MCF 10A (cell line): ENCODE results near the gene KCNMB3. TPM values are rescaled to one million over a fixed set of nuclear protein-coding genes. Genes with fewer than 3 reads are reported as not detected.

ENCODE experiments used
- BruUV-seq: library from RNA; stranded (reverse); fragments of 400-500 nt; replicated peaks from 2 replicates; lab custom pipeline; 2021; lab: Mats Ljungman, UMichigan
- CTCF ChIA-PET: fragments of 300-600 bp; sonication (Branson Sonifier 250); formaldehyde crosslinking; extraction: SDS; loops from one replicate; lab custom pipeline; 2021; ENCODE audit warnings: antibody characterized with exemption, inconsistent platforms; lab: Yijun Ruan, JAX
- POLR2A ChIA-PET: fragments of 300-600, 350-650 bp; sonication (Branson Sonifier 250); formaldehyde crosslinking; extraction: SDS; loops from one replicate; lab custom pipeline; 2020; ENCODE audit warnings: antibody characterized with exemption, inconsistent platforms; lab: Yijun Ruan, JAX
- DNase-seq: peaks from one replicate; pipeline ENCODE4 v3.0.0-alpha.2; 2018; ENCODE audit not compliant: unreplicated experiment
- H3K27ac Mint-ChIP-seq: one replicate; pipeline ENCODE4 v1.8.0; 2022; ENCODE audit warnings: mild to moderate bottlenecking, low read depth, mixed read lengths; ENCODE audit not compliant: unreplicated experiment
- H3K27me3 Mint-ChIP-seq: one replicate; pipeline ENCODE4 v1.8.0; 2022; ENCODE audit warnings: mixed read lengths; ENCODE audit not compliant: insufficient read depth, unreplicated experiment
- H3K36me3 Mint-ChIP-seq: one replicate; pipeline ENCODE4 v1.8.0; 2022; ENCODE audit warnings: mild to moderate bottlenecking, moderate library complexity, mixed read lengths; ENCODE audit not compliant: insufficient read depth, unreplicated experiment
- H3K4me1 Mint-ChIP-seq: one replicate; pipeline ENCODE4 v1.8.0; 2022; ENCODE audit warnings: mixed read lengths; ENCODE audit not compliant: insufficient read depth, unreplicated experiment
- H3K4me3 Mint-ChIP-seq: one replicate; pipeline ENCODE4 v1.8.0; 2022; ENCODE audit warnings: mild to moderate bottlenecking, moderate library complexity, mixed read lengths; ENCODE audit not compliant: unreplicated experiment
- H3K9me3 Mint-ChIP-seq: one replicate; pipeline ENCODE4 v1.8.0; 2022; ENCODE audit warnings: mixed read lengths; ENCODE audit not compliant: unreplicated experiment
- CTCF ChIP-seq: fragments of 200-600 bp; IDR thresholded peaks from one replicate; pipeline ENCODE4 v1.8.0; 2022; ENCODE audit warnings: antibody characterized with exemption, mild to moderate bottlenecking; ENCODE audit not compliant: unreplicated experiment
- intact Hi-C: fragments of 100-400 bp; cut with micrococcal nuclease; formaldehyde crosslinking; loops from 2 replicates; pipeline ENCODE4 v1.14.1; 2022
- total RNA-seq: library from RNA; stranded (reverse); gene quantifications from 2 replicates; pipeline ENCODE4 v1.2.3, GENCODE V29; 2022

The KCNMB3 gene
- total RNA-seq, 1 experiment from 2014 or later: 0.28 TPM

DNA sequence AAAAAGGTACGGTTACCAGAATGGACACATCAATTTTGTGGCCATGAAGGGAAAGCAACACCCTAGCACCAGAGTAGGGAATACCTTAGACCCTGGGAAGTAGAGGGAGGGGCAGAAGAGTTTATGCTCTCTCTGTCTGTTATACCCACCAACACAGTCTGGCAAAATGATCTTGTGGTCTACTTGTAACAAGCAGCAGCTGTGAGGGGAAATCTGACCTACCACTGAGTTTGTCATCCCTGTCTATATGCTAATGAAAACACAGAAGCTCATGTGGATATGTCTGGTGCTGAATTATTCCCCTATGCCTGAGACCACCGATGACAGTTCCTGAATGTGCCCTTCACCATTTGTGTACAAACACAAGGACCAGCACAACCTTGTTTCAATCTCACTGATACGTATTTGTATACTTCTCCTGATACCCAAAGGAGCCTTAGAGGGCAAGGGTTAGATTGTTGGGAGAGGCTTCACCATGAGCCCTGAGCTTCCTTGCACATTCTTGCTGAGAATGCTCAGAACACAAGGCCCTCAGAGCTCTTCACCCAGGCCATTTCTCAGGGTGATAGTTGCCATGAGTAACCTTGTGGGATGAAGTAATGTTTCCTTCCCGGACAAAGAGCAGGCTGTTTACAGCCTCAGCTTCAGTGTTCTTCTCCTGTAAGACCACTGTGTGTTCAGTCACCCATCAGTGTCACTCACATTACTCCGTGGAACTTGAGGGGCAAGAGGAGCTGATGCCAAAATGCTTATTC lies 47.2 kb upstream of the KCNMB3 start:
- Mint-ChIP-seq H3K27me3 (no peaks in the 10 kb centered on the region), H3K4me3 (no peak overlapping the region), H3K9me3 (peaks cover 7% of the 10 kb centered on the region), H3K27ac (no peak overlapping the region), H3K4me1 (no peaks in the 10 kb centered on the region), H3K36me3 (no peaks in the 10 kb centered on the region)
- POLR2A ChIA-PET: interaction anchor here (0.6 kb wide), 1 partner anchor 124 kb away, joined by 3 read pairs; no protein-coding TSS in a partner anchor
- CTCF ChIA-PET: no interaction called here
- intact Hi-C loops: no loop called here
- BruUV-seq: no TSS peak
- TF ChIP-seq CTCF: no peak
- no peak for DNase-seq

GRCh38 chr3:179292450-179292849 lies 41.5 kb upstream of the KCNMB3 start:
- DNase-seq: no peak
- intact Hi-C loops: no loop called here
- Mint-ChIP-seq H3K27me3 (no peaks in the 10 kb centered on the region), H3K27ac (no peak overlapping the region), H3K4me3 (no peak overlapping the region), H3K9me3 (no peaks in the 10 kb centered on the region), H3K4me1 (no peaks in the 10 kb centered on the region), H3K36me3 (no peaks in the 10 kb centered on the region)
- BruUV-seq: no TSS peak
- POLR2A ChIA-PET: interaction anchor here (0.7 kb wide), 1 partner anchor 191 kb away, joined by 3 read pairs; no protein-coding TSS in a partner anchor
- CTCF ChIA-PET: no interaction called here
- no peak for TF ChIP-seq CTCF

GRCh38 chr3:179289295-179289694 lies 38.4 kb upstream of the KCNMB3 start:
- BruUV-seq: no TSS peak
- H3K4me1 Mint-ChIP-seq: no peaks in the 10 kb centered on the region
- H3K9me3 Mint-ChIP-seq: no peaks in the 10 kb centered on the region
- ChIA-PET POLR2A (interaction anchor here (1.2 kb wide), 1 partner anchor 9 kb away, joined by 3 read pairs; no protein-coding TSS in a partner anchor), CTCF (interaction anchor here (0.8 to 2.4 kb wide), 3 partner anchors 17 to 46 kb away, joined by 3 to 9 read pairs (median 3); no protein-coding TSS in a partner anchor)
- no peak overlapping the region for H3K4me3 Mint-ChIP-seq
- H3K27me3 Mint-ChIP-seq: no peaks in the 10 kb centered on the region
- H3K36me3 Mint-ChIP-seq: no peaks in the 10 kb centered on the region
- TF ChIP-seq CTCF: no peak
- intact Hi-C loops: no loop called here
- no peak overlapping the region for H3K27ac Mint-ChIP-seq
- no peak for DNase-seq

DNA sequence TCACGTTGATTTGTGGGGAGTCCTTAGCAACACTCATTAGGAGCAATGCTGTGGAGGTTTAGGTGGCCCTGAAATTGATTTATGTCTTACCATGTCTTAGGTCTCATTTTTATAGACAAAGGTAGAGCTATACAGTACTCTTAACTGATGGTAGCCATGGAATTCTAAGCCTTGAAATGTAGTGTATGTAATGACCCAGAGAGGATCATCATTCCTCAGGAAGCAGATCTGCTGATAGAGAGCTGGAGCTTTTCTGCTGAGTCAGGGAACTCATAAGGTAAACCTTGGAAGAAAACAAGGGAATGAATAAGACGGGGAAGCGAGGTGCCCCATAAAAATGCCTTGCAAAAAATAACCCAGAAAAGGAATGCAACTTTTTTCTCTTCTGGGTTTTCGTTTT lies 37.9 kb upstream of the KCNMB3 start:
- Mint-ChIP-seq H3K4me3 (no peak overlapping the region), H3K9me3 (no peaks in the 10 kb centered on the region), H3K4me1 (no peaks in the 10 kb centered on the region), H3K36me3 (no peaks in the 10 kb centered on the region), H3K27ac (no peak overlapping the region), H3K27me3 (no peaks in the 10 kb centered on the region)
- ChIA-PET POLR2A (interaction anchor here (1.2 kb wide), 1 partner anchor 8 kb away, joined by 3 read pairs; no protein-coding TSS in a partner anchor), CTCF (interaction anchor here (0.6 to 2.4 kb wide), 3 partner anchors 15 to 25 kb away, joined by 3 to 9 read pairs (median 6); no protein-coding TSS in a partner anchor)
- TF ChIP-seq CTCF: no peak
- BruUV-seq: no TSS peak
- intact Hi-C loops: no loop called here
- DNase-seq: no peak
